HG02798 (cell line): Measurements from ENCODE around the gene AUTS2.
A peak's percentile ranks its signal among the peaks of the same experiment; 100 is the strongest.

Experiments
- ATAC-seq: cut with Tn5 transposase; IDR thresholded peaks from one replicate; pipeline ENCODE4 v1.9.1; 2021; ENCODE audit warnings: mild to moderate bottlenecking; ENCODE audit not compliant: unreplicated experiment, poor library complexity

The AUTS2 gene

DNA sequence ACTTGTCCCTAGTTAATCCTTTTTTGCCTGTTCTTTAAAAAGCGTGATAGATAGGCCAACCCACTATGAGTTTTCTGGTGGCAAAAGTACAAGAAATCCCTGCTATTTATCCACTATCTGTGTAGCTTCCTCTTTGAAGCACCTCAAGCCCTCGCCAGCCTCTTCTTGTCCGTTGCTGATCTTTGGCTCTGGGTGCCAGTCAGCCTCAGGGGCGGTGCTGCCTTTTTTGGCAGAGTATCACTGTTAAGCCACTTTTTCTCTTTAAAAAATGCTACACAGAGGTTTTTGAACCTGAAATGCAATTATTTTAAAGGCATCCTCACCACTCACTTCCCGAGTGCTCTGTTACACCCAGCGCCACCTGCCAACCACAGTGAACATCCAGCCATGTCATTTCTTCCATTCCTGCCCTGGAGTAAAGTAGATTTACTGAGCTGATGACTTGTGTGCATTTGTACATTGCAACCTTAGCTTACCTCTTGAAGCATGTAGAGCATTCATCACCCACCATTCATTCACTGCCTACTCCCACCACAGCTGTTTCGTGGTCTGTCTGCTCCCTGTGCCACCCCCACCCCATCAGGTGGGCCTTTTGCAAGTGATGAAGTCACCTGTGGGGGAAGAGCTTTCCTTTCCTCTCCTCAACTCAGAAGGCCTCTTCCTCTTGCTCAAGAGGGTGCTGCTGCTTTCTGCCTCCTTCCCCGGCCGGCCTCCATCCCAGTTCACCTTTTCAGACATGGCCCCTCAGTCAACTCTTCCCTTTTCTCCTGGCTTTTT is 1119.5 kb downstream of the AUTS2 start:
- no peak for ATAC-seq

GRCh38 chr7:70719125-70719524 is 1120.8 kb downstream of the AUTS2 start:
- no peak for ATAC-seq

DNA sequence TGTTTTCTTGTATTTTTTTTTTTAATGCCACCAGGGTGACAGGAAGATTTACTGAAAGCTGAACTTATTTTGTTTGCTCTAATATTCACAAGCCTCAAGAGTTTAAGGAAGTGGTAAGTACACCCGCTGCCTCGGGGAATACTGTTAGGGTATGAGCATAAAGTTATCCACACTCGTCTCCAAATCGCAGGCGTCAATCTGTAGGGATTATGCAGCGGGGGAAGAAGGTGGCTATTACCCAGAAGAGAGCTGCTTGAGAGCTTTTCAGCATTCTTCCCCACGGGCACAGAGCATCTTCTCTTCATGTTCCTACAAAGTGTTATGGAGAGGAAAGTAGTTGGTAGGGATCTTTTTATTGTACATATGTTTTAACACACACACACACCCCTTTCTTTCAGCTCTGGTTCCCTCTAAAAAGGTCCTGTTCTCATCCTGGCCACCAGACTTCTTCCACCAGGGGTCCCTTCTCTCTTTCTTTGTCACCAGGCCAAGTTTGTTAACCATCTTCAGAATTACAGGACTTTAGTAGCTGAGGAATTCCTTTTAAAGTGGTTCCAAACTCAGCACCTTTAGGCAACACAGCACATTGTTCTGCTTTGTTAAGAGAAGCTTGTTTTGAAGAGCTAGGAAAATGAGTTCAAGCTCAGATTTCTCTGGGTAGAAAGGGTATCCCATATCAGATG is 1122.1 kb downstream of the AUTS2 start:
- ATAC-seq = no peak

DNA sequence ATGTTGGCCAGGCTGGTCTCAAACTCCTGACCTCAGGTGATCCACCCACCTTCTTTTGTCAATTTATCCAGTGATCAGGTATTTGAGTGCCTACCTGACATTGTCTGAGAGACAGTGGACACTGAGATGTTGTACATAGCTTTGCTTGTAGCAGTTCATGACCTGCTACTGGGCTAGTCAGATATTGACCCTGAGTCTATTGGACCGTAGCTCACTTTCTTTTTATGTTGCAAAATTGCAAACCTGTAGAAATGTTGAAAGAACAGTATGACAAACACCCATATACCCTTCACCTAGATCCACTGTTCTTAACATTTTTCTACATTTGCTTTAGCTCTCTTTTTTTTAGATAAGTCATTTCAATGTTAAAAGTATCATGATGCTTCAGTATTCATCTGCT is 1123.2 kb downstream of the AUTS2 start:
- ATAC-seq = no peak

GRCh38 chr7:70723339-70723738 is 1125.1 kb downstream of the AUTS2 start:
- ATAC-seq = no peak

- no peak for ATAC-seq
Measured at GRCh38 chr7:70725448-70725847, 1127.2 kb downstream of the AUTS2 start.

- no peak for ATAC-seq
Measured at GRCh38 chr7:70726294-70726693, 1128.0 kb downstream of the AUTS2 start.

DNA sequence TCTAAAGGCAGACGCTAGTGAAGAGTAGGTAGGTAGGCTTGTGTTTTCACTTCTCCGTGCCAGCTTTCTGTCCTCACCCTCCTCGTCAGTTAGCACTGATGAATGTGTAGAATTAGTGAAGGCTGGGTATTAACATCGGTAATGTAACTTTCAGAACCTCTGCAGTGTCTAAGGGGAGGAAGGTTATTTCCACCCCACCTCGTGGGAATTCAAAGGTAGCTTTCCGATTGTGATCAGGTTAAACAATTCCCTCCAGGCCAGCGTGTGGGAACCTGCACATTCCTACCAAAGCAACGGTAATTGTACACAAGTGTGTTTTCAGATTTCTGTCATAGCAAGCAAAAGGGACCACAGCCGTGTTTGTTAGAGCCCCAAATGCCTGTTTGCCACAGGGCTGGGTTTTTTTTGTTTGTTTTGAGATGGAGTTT is 1128.7 kb downstream of the AUTS2 start:
- peak; percentile 76 for ATAC-seq

GRCh38 chr7:70727861-70728260 is 1129.6 kb downstream of the AUTS2 start:
- ATAC-seq = no peak

GRCh38 chr7:70728872-70729552 is 1130.7 kb downstream of the AUTS2 start:
- ATAC-seq = peak; percentile 30

DNA sequence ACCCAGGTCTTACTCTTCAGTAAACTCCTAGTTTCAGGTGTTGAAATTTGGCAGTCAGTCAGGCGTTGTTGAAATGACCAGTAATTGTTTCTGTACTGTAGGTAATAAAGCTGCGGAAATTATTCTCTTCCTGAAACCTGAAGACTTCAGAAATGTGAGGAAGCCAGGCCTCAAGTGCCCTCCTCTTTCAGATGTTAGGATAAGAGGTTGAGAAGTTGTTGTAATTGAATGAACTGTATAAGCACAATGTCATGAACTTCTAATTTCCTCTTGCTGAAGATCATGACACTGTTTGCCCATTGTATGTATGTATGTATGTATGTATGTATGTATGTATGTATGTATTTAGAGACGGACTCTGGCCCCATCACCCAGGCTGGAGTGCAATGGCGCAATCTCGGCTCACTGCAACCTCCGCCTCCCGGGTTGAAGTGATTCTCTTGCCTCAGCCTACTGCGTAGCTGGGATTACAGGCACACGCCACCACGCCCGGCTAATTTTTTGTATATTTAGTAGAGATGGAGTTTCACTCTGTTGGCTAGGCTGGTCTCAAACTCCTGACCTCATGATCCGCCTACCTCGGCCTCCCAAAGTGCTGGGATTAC is 1131.4 kb downstream of the AUTS2 start:
- peak; percentile 20 for ATAC-seq

DNA sequence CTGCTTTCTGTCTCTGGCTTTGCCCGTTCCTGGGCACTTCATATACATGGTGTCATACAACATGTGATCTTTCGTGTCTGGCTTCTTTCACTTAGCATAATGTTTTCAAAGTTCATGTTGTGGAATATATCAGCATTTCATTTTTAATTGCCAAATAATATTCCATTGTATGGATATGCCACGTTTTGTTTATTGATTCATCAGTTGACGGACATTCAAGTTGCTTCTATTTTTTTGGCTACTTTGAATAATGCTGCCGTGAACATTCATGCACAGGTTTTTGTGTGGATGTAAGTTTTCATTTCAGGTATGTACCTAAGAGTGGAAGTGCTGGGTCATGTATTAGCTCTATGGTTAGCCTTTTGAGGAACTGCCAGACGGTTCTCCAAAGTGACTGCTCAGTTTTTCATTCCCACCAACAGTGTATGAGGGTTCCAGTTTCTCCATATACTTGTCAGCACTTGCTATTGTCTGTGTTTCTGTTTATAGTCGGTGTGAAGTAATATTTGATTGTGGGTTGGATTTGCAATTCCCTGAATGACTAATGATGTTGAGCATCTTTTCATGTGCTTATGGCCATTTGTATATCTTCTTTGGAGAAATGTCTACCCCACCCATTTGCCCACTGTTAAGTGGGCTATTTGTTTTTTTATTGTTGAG is 1132.3 kb downstream of the AUTS2 start:
- ATAC-seq = no peak

DNA sequence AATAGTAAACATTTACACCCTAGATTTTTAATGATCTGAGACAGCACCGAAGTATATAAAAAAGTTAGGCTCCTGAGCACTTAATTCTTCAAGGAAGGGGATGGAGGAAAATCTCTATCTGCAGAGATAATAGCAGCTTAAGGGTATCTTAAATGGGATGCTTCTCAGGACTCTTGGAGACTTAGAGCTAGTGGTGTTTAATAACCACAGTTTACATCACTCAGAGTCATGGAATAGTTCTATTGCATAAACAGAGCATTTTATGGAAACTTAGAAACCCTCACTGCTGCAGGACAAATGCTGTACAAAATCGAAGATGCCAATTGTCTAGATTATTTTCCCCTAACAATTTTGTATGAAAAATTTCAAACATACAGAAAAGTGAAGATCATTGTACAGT is 1134.8 kb downstream of the AUTS2 start:
- no peak for ATAC-seq

GRCh38 chr7:70734411-70734810 is 1136.1 kb downstream of the AUTS2 start:
- ATAC-seq = no peak

DNA sequence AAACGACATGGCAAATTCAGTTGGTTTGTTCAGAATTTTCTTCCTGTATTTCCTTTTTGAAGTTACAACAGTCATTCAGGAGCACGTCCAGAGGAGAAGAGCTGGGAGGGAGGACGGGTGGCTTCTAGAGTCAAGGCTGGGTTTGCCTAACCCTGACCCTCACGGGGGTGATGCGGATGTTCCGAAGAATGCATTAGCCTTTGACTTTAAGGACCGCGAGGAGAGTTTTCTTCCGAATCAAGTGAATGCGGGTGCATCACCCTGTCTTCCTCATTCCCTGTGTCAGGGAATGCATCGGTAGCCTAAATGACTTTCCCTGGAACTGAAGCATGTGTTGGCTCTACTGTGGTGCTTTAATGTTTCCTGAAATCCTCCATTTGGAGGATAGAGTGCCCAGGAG is 1137.0 kb downstream of the AUTS2 start:
- ATAC-seq = no peak

GRCh38 chr7:70736715-70737460 is 1138.6 kb downstream of the AUTS2 start:
- no peak for ATAC-seq

GRCh38 chr7:70738151-70738885 is 1140.0 kb downstream of the AUTS2 start:
- ATAC-seq = no peak

DNA sequence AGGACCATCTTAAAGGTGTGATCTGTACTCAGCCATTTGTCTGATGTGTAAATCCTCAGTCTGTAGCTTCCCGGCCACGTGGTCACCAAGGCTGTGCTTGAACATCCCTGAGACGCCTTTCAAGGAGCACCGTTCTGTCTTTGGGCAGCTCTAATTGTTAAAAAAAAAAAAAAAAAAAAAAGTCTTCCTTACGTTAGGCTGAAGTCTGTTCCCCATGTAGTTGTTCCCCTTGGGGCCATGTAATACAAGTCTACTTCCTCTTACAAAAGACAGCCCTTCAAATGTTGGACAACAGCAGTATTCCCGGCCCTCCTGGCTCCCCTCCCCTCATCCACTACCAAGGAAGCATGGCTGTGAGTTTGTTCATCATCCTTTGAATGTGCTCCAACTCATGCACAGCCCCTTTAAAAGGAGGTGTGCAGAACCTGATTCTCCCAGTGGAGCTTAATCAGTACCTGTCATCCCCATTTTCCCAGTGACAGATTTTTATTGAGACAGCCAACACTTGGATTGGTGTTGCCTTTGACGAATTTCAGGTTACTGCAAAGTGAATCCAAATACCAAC is 1141.5 kb downstream of the AUTS2 start:
- no peak for ATAC-seq

- no peak for ATAC-seq
Measured at GRCh38 chr7:70741666-70742065, 1143.4 kb downstream of the AUTS2 start.
